CD4-positive, alpha-beta T cell treated with Interleukin-4 for 4 hours (primary cell): ENCODE results near the gene SPOPL.
A peak's percentile ranks its signal among the peaks of the same experiment; 100 is the strongest.
"Not testable (repeated sequence)": the region's sequence is repeated elsewhere in the genome, so short reads cannot be mapped to it uniquely, and the experiment has no call there.

Experiments
- DNase-seq: peaks from one replicate; pipeline ENCODE4 v3.0.0-alpha.2; 2020

SPOPL gene

DNA sequence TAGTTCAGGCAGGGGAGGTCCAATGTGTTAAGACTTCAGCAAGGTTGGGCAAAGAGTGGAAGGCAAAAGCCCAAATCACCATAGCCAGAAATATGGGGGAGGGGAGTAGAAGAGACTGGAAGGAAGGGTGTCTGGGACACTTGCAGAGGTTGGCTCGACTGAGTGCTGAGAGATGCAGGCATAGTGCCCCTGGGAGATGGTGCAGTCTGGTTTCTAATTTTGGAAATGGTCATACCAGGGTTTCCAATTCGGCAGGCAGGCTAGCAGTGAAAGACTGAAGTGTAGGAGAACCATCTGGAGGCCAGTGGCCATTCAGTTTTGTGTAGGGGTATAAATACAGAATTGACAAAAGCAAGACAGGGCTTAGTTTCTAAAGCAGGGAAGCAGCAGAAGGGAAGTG lies 6.2 kb upstream of the SPOPL start:
- DNase-seq = no peak

DNA sequence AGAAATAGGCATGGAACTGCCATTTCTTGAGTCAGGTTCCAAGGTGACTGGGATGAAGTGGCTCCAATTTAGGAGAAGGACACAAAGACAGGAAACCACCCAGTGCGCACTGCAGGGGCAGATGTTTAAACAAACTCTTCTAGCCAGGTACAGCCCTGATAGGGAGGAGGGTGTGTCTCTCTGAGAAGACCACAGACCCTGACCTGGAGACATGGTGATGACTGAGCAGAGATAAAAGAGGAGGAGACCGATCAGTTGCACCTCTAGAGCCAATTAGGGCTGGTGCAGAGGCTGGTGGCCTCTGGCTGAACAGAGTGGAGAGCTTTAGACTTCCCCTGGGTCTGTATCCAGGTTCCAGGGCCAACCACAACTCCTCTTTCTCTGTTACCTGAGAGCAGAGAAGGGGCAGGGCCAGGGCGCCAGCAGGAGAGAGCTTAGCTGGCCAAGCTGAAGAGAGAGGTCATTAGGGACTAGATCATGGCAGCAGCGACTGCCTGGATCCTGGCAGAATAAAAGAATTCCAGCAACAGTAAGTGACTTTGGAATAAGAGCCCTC lies 5.4 kb upstream of the SPOPL start:
- no peak for DNase-seq

DNA sequence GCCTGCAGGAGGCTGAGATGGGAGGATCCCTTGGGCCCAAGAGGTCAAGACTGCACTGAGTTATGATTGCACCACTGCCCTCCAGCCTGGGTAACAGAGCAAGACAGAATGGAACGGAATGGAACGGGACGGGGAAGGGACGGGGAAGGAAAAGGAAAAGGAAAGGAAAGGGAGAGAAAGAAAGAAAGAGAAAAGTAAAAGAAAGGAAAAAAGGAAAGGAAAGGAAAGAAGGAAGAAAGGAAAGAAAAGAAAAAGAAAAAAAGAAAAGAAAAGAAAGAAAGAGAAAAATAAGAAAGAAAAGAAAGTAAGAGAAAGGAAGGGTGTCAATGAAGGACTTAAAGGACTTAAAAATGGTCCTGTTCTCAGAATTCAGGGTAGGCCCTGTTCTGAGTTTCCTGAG lies 4.3 kb upstream of the SPOPL start:
- no peak for DNase-seq

DNA sequence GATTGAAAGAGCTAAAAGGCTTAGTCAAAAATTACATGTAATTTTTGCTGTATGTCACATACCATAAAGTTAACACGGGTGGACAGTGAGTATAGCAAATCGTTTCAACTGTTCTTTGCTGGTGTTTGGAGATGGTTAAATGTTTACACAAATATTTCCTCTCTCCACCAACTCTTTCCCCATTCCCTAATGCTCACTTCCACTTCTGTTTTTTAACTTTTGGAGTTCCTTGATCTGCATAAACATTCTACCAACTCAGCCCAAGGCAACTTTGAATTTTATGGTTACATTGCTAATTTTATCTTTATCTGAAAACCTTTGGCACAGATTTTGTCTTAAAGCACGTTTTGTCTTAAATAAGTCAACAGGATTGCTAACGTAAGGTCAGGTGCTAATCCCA lies 1.9 kb upstream of the SPOPL start:
- DNase-seq = no peak

DNA sequence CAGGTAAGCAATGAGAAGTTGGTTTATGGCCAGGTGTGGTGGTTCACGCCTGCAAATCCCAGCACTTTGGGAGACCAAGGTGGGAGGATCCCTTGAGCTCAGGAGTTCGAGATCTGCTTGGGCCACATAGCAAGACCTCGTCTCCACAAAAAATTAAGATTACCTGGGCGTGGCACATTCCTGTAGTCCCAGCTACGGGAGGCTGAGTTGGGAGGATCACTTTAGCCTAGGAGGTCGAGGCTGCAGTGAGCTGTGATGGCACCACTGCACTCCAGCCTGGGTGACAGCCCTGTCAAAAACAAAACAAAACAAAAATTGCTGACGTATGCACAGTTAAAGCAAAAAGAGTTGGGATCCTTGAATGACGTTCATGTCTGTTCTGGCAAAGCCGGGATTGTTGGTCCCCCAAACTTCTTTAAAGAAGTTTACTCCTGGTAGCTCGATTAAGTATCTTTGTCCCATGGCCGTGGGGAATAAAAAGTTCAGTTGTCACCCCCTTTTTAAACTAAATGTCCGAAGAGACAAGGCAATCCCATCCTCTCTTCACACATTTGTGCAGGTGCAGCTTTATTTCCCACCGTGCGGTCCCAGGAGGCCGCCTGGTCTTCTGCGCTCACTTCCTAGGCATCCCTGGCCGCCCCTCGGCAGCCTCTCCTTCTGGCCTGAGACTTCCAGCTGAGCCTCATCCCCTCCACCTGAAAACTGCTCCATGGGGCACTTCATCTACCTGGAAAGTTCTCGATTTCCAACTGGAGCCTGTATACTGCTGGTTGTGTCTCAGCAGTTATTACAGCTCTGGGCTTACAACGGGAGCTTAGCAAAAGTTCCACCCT lies 762 bp upstream of the SPOPL start:
- DNase-seq = no peak

DNA sequence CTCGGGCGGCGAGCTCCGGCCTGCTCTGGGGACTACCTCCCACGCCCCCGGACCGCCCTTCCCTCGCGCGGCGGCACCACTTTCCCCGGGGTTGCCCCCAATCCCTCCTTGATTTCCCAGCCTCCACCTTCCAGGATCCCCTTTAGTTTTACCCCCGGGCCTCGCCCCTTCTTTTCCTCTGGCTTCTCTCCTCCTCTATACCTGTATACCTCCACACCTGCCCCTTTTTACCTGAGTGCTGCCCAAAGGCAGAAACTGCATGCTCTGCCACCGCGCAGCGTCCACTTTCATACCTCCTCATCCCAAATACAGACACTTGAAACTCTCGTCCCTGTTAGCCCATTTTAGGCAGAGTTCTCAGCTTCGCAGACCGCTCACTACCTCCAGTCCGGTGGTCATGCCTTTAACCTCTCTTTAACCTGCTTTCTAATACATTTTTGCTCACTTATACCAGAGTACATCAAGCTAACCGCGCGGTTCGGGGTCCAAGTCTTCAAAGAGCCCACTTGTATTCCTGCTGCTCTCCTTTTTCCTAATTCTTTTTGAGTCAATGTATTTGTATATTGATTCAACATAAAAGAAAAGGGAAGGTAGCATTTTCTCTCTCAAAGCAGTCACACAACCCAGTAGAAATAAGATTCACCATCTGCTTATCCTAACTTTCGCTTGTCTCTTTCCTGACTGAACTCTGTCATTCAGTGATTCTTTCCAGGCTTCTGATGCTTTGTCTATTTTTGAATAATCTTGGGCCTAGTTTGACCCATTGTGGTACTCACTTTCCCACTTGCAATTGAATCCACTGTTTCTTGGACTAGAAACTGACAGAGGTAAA lies 901 bp downstream of the SPOPL start:
- DNase-seq = no peak

GRCh38 chr2:138503087-138503442 lies 1.5 kb downstream of the SPOPL start:
- peak; percentile 26 for DNase-seq

DNA sequence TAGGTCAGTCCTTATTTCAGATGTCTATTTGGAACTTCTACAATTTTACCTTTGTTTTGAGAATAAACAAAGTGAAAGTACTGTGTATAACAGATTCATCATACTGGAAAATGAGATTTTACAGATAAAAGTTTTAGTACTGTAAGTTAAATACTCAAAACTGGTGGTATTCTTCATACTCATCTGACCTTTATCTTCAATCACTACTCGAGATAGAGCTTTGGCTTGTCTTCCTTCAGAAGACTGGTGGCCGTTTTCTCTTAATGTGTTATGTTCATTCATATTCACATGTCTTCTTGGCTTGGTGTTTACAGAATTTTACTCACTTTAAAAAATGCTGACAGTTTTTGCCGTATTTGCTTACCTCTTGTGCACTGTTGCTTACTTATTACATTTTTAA lies 2.1 kb downstream of the SPOPL start:
- DNase-seq = no peak

GRCh38 chr2:138504092-138504491 lies 2.5 kb downstream of the SPOPL start:
- no peak for DNase-seq

DNA sequence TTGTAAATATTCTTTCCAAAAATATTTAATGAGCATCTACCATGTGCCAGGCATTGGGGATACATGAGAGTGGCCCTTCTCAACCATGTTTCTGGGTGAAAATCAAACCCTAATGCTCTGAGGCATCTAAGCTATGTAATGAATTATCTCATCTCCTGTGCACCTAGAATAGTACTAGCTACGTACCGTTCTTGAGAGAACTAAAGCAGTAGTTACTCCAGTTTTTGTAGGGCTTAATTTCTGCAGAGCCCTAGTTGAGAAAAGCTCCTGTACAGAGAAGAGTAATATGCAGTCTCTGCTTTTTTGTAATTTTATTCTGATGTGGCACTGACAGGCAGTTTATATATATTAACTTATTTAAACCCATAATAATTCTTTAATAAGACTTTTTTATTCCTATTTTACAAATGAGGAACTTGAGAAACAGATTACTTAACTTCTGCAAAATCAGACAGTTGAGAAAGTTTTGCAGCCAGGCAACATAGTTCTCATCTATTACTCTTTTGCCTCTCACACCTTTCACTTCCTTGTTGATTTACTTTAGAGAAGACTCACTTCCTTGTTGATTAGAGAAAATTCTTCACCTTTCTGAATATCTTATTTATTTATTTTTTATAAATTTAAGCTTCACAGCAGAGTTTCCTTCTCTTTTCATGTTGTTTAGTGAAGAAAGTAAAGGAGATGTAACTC lies 3.1 kb downstream of the SPOPL start:
- DNase-seq = peak; percentile 30

DNA sequence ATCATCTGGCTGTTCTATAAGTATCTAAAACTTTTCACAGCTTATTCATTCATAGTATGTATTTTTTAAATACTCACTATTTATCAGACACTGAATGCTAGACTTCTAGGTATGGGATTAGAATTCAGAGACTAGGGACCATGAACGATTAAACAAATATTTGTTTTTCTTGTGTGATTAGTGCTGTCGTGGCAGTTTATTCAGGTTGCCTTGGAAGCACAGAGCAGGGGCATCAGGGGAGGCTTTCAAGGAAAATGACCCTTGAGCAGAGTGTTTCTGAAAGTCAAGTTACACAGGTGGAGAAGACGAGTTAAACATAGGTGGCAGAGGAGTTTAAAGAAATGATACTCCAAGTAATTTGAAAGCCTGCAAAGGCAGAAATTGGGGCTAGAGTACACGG lies 5.7 kb downstream of the SPOPL start:
- DNase-seq = no peak

GRCh38 chr2:138510319-138510718 lies 8.7 kb downstream of the SPOPL start:
- DNase-seq = no peak

- no peak for DNase-seq
Observed at GRCh38 chr2:138512672-138513071, 11.1 kb downstream of the SPOPL start.

DNA sequence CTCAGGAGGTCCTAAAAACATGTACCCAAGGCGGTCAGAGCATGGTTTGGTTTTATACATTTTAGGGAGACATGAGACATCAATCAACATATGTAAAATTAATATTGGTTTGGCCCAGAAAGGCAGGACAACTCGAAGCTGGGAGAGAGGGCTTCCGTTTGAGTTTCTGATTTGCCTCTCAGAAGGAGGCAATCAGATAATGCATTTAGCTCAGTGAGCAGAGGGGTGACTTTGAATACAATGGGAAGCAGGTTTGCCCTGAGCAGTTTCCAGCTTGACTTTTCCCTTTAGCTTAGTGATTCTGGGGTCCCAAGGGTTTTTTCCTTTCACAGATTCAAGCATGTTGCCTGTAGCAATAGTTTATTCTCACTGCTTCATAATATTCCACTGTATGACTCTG lies 12.6 kb downstream of the SPOPL start:
- no peak for DNase-seq

DNA sequence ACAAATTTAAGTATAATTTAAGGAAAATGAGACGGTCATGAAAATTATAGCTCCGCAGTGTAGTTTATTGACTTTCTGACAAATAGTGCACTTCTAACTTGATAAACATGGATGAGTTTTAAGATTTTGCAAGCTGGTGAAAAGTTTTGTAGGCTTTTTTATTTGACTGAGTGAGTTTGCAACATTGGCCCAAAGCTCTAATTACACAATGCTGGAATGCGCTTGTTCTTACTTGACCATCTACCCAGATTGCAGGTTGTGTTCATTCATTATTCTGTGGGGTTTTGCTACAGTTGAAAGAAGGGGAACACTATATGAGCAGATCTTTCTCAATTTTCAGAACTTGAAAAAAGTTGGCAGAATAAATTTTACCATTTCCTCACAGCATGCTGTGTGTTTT lies 13.5 kb downstream of the SPOPL start:
- DNase-seq = no peak

DNA sequence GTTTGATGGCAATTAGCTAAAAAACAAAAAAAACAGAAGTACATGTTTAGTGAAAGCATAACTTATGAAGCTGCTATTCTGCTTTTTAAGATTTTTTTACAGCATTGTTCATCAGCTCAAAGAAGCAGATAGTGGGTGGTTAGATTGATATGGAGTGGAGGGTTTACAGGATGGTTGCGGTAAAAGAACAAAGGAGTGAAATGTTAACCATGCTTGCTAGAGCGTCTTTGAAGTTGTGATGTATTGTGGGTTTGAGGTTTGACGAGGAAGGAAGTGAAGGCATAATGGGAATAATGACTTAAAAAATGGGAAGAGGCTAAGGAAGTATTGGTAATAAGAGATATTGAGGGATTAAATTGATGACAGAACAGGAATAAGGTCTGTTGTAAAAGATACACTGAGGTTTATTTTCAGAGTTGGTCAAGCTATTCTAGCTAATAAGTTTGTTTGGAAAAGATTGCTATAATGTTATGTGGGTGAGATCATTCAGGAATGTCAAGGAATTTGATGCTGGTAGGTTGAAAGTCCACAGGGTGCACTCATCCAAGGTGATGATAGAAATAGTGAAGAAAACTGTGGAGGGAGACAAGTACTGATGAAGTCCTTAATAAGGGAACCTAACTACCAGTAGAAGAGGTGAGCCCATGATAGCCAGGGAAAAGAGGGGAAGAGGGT lies 14.6 kb downstream of the SPOPL start:
- DNase-seq = peak; percentile 22

DNA sequence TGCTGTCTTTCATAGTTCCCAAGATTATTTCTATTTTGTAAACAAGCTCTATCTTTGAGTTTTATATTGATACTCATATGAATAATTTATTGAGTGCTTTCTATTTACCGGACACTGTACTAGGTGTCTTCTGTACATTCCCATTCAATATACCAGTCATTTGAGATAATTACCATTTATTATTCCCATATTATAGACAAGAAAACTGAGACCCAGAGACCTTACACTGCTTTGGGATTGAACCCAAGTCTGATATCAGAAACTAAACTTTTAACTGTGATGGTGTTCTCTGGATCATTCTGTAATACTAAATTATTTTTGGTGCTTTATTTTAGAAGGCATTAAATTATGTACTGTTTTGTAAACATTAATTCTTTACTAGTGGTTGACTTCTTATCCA lies 17.3 kb downstream of the SPOPL start:
- no peak for DNase-seq

GRCh38 chr2:138521821-138522220 lies 20.3 kb downstream of the SPOPL start:
- DNase-seq = no peak

GRCh38 chr2:138522556-138522955 lies 21.0 kb downstream of the SPOPL start:
- no peak for DNase-seq

- not testable (repeated sequence) for DNase-seq
Observed at GRCh38 chr2:138523018-138523672, 21.6 kb downstream of the SPOPL start.

DNA sequence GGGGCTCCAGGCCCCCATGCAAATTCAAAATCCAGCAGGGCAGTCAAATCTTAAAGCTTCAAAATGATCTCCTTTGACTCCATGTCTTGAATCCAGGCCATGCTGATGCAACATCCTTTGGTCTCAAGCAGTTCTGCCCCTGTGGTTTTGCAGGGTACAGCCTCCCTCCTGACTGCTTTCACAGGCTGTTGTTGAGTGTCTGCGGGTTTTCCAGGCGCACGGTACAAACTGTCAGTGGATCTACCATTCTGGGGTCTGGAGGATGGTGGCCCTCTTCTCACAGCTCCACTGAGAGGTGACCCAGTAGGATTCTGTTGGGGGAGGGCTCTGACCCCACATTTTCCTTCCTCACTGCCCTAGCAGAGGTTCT lies 22.1 kb downstream of the SPOPL start:
- not testable (repeated sequence) for DNase-seq

- not testable (repeated sequence) for DNase-seq
Observed at GRCh38 chr2:138524353-138524752, 22.8 kb downstream of the SPOPL start.
